GM12864 (cell line): ENCODE measurements around the gene PTGER3.

Experiments used
- DNase-seq: peaks from one replicate; pipeline ENCODE4 v3.0.0-alpha.2; 2011; ENCODE audit warnings: low read depth
- H3K4me3 ChIP-seq: 2 replicates; pipeline ENCODE4 v1.5.1; 2011; ENCODE audit warnings: mild to moderate bottlenecking, low read depth, low read length, control low read depth
- TF ChIP-seq, protein P1 (sequence below): IDR thresholded peaks from 2 replicates; pipeline ENCODE4 v1.5.1; 2011; ENCODE audit warnings: low read depth, mild to moderate bottlenecking, moderate library complexity, low read length, control low read depth, inconsistent platforms; ENCODE audit errors: missing control alignments

Gene PTGER3

DNA sequence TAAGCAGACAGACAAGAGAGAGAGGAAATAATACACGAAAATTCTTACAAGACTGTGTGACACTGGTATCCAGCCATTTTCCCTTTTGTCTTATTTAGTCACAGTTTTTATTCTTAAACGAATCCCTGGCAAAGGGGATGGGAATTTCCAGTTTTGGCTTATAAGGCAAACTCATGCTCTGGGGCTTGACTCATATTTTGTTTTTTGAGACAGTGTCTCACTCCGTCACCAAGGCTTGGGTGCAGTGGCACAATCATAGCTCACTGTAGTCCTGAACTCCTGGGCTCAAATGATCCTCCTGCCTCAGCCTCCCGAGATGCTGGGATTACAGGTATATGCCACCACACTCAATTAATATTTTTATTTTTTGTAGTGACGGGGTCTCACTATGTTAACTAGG lies 31.9 kb downstream of the PTGER3 start:
- no peak for DNase-seq
- TF ChIP-seq, protein P1, sequence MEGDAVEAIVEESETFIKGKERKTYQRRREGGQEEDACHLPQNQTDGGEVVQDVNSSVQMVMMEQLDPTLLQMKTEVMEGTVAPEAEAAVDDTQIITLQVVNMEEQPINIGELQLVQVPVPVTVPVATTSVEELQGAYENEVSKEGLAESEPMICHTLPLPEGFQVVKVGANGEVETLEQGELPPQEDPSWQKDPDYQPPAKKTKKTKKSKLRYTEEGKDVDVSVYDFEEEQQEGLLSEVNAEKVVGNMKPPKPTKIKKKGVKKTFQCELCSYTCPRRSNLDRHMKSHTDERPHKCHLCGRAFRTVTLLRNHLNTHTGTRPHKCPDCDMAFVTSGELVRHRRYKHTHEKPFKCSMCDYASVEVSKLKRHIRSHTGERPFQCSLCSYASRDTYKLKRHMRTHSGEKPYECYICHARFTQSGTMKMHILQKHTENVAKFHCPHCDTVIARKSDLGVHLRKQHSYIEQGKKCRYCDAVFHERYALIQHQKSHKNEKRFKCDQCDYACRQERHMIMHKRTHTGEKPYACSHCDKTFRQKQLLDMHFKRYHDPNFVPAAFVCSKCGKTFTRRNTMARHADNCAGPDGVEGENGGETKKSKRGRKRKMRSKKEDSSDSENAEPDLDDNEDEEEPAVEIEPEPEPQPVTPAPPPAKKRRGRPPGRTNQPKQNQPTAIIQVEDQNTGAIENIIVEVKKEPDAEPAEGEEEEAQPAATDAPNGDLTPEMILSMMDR, result no peak
- H3K4me3 ChIP-seq, result no peak overlapping the region

DNA sequence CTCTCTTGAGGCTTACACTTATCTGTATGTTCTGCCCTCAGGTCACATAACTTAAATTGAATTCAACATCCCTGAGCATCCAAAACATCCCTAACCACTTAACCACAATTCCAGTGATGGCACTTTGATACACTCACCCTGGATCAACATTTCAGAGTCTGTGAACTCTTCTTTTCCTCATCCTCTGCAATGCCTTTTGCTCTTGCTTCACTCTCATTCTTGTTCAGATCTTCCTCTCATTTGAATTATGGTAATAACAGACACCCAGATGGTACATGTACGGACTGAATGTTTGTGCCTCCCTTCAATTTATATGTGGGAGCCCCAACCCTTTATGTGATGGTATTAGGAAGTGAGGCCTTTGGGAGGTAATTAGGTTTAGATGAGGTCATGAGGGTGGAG lies 33.4 kb downstream of the PTGER3 start:
- DNase-seq, result no peak
- TF ChIP-seq, protein P1, result no peak
- no peak overlapping the region for H3K4me3 ChIP-seq

DNA sequence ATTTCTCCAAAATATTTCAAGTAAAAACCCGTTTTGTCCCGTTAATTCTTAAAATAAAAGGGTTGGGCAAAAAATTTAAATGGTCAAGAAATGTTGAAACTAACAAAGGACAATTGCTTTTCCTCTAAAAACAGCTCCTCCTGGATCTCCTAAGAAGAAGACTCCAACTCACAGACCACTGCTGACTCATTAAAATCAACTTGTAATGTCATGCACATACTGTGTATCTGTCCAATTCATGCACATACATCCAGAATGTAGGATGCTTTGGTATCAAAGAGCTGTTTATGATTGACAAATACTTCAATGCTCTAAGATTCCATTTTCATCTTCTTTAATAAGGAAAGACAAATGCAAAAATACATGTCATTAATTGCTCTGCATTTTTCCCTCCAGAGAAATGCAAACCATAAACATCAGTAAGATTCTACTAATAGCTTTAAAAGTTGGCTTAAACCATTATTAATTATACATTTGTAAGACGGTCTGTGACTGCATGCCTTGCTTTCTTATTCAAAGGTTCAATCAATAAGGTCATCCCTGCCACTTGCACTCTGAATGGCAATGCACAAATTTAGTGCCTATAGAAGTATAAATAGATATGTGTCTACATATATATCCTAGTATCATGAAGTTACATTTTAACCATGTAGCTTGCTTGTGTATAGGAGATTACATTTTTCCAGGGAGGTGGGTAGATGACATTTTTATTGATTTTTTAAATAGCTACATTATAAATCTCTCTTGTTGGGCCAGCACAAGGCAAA lies 44.7 kb downstream of the PTGER3 start:
- TF ChIP-seq, protein P1, result no peak
- no peak for DNase-seq
- H3K4me3 ChIP-seq, result no peak overlapping the region

DNA sequence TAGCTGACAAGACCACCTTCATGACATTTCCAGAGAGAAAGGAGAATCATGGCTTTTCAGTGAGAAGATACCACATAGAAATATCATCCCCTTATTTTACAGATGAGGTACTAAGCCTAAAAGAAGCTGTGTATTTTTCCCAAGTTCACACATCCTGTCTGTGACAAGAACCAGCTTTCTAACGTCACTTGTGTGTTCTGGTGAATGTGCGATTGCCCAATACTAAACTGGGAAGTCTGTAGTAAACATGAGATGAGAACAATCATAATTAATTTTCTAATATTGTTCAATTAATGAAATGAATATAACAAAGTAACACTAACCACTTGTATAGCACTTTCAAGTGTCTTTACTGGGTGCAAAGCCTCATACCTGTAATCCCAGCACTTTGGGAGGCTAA lies 46.0 kb downstream of the PTGER3 start:
- DNase-seq, result no peak
- TF ChIP-seq, protein P1, result no peak
- H3K4me3 ChIP-seq, result no peak overlapping the region

DNA sequence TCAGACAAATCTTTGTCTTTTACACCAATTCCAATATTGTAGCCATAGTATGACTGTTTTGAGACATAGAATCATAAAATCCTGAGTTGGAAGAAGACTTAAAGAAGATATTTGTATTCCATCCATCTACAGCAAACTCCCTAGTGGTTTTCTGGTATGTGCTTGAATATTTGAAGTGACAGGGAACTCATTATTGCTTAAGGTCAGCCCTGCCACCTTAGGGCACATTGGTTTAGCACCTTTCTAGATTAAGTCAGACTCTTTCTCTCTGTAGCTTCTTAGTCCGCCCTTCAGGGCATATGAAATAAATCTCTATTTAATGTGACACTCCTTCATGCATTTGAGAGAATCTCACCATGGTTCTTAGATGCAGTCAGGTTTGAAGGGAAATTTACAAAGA lies 49.8 kb downstream of the PTGER3 start:
- TF ChIP-seq, protein P1, result no peak
- no peak for DNase-seq
- no peak overlapping the region for H3K4me3 ChIP-seq

DNA sequence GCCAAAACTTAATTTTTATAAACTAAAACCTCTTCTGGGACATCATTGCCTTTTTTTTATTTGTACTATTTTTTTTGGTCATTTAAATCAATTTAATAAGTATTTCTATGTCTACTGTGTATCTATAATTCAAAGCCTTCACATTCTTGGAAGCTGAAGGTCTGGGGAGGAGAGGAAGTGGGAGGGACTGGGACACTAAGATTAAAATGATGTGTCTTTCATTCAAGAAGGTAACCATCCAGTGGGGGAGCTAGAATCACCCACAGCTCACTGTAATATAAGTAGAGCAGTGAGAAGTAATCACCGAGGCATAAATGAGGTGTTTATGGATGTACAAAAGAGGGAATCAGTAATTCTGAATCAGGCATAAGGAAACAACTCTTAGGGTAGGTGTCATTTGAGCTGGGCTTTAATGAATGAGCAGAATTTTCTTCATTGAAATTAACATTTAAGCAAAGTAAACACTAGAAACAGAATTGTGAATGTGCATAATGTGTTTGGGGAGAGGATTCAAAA lies 52.8 kb downstream of the PTGER3 start:
- no peak overlapping the region for H3K4me3 ChIP-seq
- DNase-seq, result no peak
- TF ChIP-seq, protein P1, result no peak

DNA sequence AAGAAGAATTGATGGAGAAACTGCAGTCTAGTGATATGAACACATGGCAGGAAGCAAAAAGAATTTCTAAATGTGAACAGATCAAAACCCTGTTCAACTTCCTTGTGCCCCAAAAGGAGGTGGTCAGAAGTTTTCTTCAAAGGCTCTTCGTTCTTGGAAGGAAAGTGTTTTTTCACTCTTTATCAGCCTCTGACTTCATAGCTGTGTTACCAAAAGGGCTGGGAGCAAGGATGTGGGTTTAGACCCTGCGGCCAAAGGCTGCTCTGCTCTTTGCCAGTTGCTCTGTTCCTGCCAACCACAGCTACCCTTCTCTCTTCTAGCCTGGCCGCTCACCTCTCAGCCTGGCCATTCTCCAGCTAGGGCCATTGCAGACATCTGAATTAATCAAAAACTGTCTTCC lies 53.8 kb downstream of the PTGER3 start:
- TF ChIP-seq, protein P1, result no peak
- H3K4me3 ChIP-seq, result no peak overlapping the region
- no peak for DNase-seq
